Panc1 (cell line): ENCODE data around the gene MFAP3. TPM values are rescaled to one million over a fixed set of nuclear protein-coding genes. Genes with fewer than 3 reads are reported as not detected.

Experiments
- total RNA-seq: library from RNA; stranded (reverse); gene quantifications from one replicate; pipeline ENCODE4 v1.2.1, GENCODE V29; 2021; ENCODE audit not compliant: unreplicated experiment

Gene MFAP3
- total RNA-seq, 1 experiment from 2014 or later, result 24.2 TPM

Other genes starting within 250 kb of the MFAP3 start
- 20.7 TPM for gene FAM114A2, start 57 bp upstream of the MFAP3 start, total RNA-seq
- gene GALNT10, start 151.8 kb downstream of the MFAP3 start, total RNA-seq, result 50.5 TPM